Activated T-cell treated with anti-CD3 and anti-CD28 coated beads, Interleukin-2, amount 50 U/mL, for 24 hours (primary cell): ENCODE results near the gene MEF2A.
"Not testable (repeated sequence)": the region's sequence is repeated elsewhere in the genome, so short reads cannot be mapped to it uniquely, and the experiment has no call there.

ENCODE experiments used
- DNase-seq: peaks from one replicate; pipeline ENCODE4 v3.0.0-alpha.2; 2020
- H3K27ac Mint-ChIP-seq: 2 replicates; pipeline ENCODE4 v1.8.0; 2020; ENCODE audit warnings: mild to moderate bottlenecking, mixed read lengths
- H3K27me3 Mint-ChIP-seq: 2 replicates; pipeline ENCODE4 v1.8.0; 2020; ENCODE audit warnings: mixed read lengths
- H3K36me3 Mint-ChIP-seq: 2 replicates; pipeline ENCODE4 v1.8.0; 2020; ENCODE audit warnings: low read depth, mixed read lengths
- H3K4me1 Mint-ChIP-seq: 2 replicates; pipeline ENCODE4 v1.8.0; 2020; ENCODE audit warnings: low read depth, mixed read lengths
- H3K4me3 Mint-ChIP-seq: 2 replicates; pipeline ENCODE4 v1.8.0; 2020; ENCODE audit warnings: mild to moderate bottlenecking, moderate library complexity, mixed read lengths
- H3K9me3 Mint-ChIP-seq: 2 replicates; pipeline ENCODE4 v1.8.0; 2020; ENCODE audit warnings: mixed read lengths

The MEF2A gene

GRCh38 chr15:99722406-99722805 is 156.6 kb downstream of the MEF2A start:
- Mint-ChIP-seq H3K27me3 (no peaks in the 10 kb centered on the region), H3K4me3 (no peak overlapping the region), H3K4me1 (peaks cover 41% of the 10 kb centered on the region), H3K36me3 (peaks cover 1% of the 10 kb centered on the region), H3K27ac (no peak overlapping the region), H3K9me3 (no peaks in the 10 kb centered on the region)
- DNase-seq: no peak

DNA sequence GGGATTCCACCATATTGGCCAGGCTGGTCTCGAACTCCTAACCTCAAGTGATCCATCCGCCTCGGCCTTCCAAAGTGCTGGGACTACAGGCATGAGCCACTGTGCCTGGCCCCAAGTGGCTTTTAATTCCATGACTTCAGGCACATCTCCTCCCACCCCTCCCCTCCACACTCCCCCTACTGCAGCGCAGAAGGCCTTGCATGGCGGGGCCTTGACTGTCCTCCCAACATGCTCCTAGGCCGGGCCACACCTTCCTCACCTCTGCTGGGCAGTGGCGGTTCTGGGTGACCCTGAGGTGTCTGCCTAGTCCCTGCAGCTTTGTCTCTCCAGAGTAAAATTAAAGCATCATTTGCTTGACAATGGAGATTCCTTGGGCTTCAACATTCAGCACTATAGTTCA is 160.5 kb downstream of the MEF2A start:
- H3K4me1 Mint-ChIP-seq: peaks cover 9% of the 10 kb centered on the region
- DNase-seq: no peak
- H3K36me3 Mint-ChIP-seq: peaks cover 24% of the 10 kb centered on the region
- H3K27ac Mint-ChIP-seq: no peak overlapping the region
- no peaks in the 10 kb centered on the region for H3K9me3 Mint-ChIP-seq
- H3K4me3 Mint-ChIP-seq: no peak overlapping the region
- H3K27me3 Mint-ChIP-seq: no peaks in the 10 kb centered on the region

GRCh38 chr15:99727330-99727729 is 161.5 kb downstream of the MEF2A start:
- H3K4me3 Mint-ChIP-seq: no peak overlapping the region
- no peaks in the 10 kb centered on the region for H3K27me3 Mint-ChIP-seq
- peaks cover 24% of the 10 kb centered on the region for H3K36me3 Mint-ChIP-seq
- H3K4me1 Mint-ChIP-seq: peaks cover 14% of the 10 kb centered on the region
- H3K27ac Mint-ChIP-seq: no peak overlapping the region
- no peak for DNase-seq
- H3K9me3 Mint-ChIP-seq: no peaks in the 10 kb centered on the region

- H3K4me3 Mint-ChIP-seq: no peak overlapping the region
- no peaks in the 10 kb centered on the region for H3K9me3 Mint-ChIP-seq
- DNase-seq: no peak
- peaks cover 24% of the 10 kb centered on the region for H3K36me3 Mint-ChIP-seq
- no peaks in the 10 kb centered on the region for H3K27me3 Mint-ChIP-seq
- H3K27ac Mint-ChIP-seq: no peak overlapping the region
- H3K4me1 Mint-ChIP-seq: peaks cover 17% of the 10 kb centered on the region
Observed at GRCh38 chr15:99727733-99728132, 161.9 kb downstream of the MEF2A start.

GRCh38 chr15:99728916-99729315 is 163.1 kb downstream of the MEF2A start:
- Mint-ChIP-seq H3K4me3 (no peak overlapping the region), H3K27ac (no peak overlapping the region)

GRCh38 chr15:99729327-99729726 is 163.5 kb downstream of the MEF2A start:
- Mint-ChIP-seq H3K9me3 (no peaks in the 10 kb centered on the region), H3K36me3 (peaks cover 24% of the 10 kb centered on the region), H3K27ac (no peak overlapping the region), H3K27me3 (no peaks in the 10 kb centered on the region), H3K4me3 (no peak overlapping the region), H3K4me1 (peaks cover 23% of the 10 kb centered on the region)
- no peak for DNase-seq

More at GRCh38 chr15:99728916-99729315, 163.1 kb downstream of the MEF2A start:
- H3K9me3 Mint-ChIP-seq: no peaks in the 10 kb centered on the region
- H3K36me3 Mint-ChIP-seq: peaks cover 24% of the 10 kb centered on the region
- H3K27me3 Mint-ChIP-seq: no peaks in the 10 kb centered on the region
- peaks cover 22% of the 10 kb centered on the region for H3K4me1 Mint-ChIP-seq
- no peak for DNase-seq

DNA sequence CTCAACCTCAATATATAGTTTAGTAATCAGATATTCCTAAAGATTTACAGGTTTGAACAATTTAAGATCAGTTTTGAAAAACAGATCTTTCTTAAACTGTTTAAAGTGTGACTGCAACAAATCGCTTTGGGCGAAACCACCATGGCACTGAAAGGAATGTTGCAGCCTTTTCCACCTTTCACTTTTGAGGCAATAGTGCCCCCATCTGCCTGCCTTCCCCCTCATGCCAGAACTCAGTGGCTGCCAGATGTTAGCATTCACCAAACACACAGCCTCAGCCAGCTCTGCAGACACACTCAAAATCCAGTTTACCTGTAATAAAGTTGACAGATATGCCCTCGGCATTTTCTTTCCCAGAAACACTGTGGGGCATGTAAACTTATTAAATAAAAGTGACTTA is 164.1 kb downstream of the MEF2A start:
- no peak for DNase-seq
- no peaks in the 10 kb centered on the region for H3K27me3 Mint-ChIP-seq
- no peaks in the 10 kb centered on the region for H3K9me3 Mint-ChIP-seq
- peaks cover 24% of the 10 kb centered on the region for H3K36me3 Mint-ChIP-seq
- H3K4me3 Mint-ChIP-seq: no peak overlapping the region
- no peak overlapping the region for H3K27ac Mint-ChIP-seq
- peaks cover 27% of the 10 kb centered on the region for H3K4me1 Mint-ChIP-seq

DNA sequence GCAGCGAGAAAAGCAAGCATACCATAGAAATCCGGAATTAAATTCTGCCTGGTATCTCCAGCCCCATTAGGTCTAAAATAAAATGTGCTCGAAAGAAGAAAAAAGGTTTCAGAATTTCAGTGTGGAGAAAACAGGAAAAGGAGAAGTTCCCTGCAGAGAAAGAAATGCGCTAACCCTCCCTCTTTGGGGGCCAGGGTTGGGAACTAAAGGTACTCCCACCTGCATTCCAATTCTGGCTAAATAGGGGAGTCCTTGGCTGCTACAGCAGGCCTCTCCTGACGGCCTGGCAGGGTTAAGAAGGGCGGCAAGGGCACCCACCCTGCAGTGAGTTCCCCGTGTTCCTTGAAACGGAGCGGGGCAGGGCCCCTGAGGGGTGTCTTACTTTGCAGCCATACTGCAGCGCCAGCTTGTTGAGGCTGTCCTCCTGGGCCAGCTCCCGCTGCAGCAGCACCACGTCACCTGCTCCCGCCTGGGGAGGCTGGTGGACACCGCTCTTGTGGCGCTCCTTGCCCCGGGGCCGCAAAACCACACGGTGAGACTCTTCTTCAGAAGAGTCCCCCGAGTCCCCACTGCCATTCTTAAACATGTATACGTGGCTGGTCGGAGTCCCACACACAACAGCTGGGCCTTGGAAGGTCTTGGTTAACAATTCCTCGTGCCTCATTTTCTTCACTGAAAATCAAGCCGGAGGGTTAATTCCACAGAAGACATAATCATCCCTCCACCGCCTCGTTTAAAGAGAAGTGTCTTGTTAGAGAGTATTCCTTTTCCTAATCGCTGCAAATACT is 165.7 kb downstream of the MEF2A start:
- no peak for DNase-seq
- peaks cover 24% of the 10 kb centered on the region for H3K36me3 Mint-ChIP-seq
- H3K27me3 Mint-ChIP-seq: no peaks in the 10 kb centered on the region
- H3K4me3 Mint-ChIP-seq: peak overlapping the region; percentile 78
- H3K4me1 Mint-ChIP-seq: peaks cover 27% of the 10 kb centered on the region
- no peaks in the 10 kb centered on the region for H3K9me3 Mint-ChIP-seq
- H3K27ac Mint-ChIP-seq: no peak overlapping the region

DNA sequence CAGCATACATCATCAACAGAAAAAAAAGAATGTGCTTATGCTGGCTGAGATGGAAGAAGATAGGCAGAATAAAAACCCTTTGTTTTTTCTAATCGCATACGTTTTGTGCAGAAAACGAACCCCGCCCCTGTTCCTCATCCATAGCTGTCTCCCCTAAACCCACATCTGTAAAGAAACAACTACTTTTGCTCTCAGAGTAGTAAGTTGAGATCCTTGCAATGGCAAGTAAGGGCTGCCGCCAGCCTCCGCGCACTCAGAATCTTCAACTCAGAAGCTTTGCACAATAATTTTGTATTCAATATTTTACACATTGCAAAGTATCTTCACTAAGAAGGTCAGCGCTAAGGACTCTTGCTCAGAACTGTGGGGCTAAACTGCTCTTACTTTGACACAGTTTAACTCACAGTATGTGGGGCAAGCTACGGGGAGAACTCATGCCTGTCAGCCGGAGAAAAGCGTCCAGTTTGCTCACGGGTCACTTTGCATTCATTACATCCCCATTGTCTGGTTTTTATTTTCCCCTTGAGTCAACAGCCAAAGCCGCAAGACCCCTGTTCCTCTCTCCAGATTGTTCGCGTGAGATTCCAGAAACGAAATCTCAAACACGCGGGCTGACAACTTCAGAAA is 166.5 kb downstream of the MEF2A start:
- H3K4me3 Mint-ChIP-seq: peak overlapping the region; percentile 78
- no peaks in the 10 kb centered on the region for H3K27me3 Mint-ChIP-seq
- no peaks in the 10 kb centered on the region for H3K9me3 Mint-ChIP-seq
- DNase-seq: no peak
- H3K27ac Mint-ChIP-seq: peak overlapping the region; percentile 68
- H3K4me1 Mint-ChIP-seq: peaks cover 27% of the 10 kb centered on the region
- H3K36me3 Mint-ChIP-seq: peaks cover 24% of the 10 kb centered on the region

GRCh38 chr15:99732751-99733267 is 167.0 kb downstream of the MEF2A start:
- Mint-ChIP-seq H3K4me3 (peak overlapping the region; percentile 78), H3K36me3 (peaks cover 21% of the 10 kb centered on the region), H3K27ac (peak overlapping the region; percentile 68), H3K27me3 (no peaks in the 10 kb centered on the region), H3K9me3 (no peaks in the 10 kb centered on the region), H3K4me1 (peaks cover 27% of the 10 kb centered on the region)
- DNase-seq: no peak

GRCh38 chr15:99733268-99734039 is 167.7 kb downstream of the MEF2A start, which contains the start of gene LYSMD4:
Gene LYSMD4 (minus strand): TSS chr15:99733437. CDS start chr15:99731999, 1,438 bp downstream.
- H3K4me3 Mint-ChIP-seq: peak within 1 kb of the TSS; percentile 78
- H3K27me3 Mint-ChIP-seq: no peaks in the 10 kb centered on the region
- peaks cover 14% of the 10 kb centered on the region for H3K36me3 Mint-ChIP-seq
- peaks cover 27% of the 10 kb centered on the region for H3K4me1 Mint-ChIP-seq
- H3K27ac Mint-ChIP-seq: peak within 1 kb of the TSS; percentile 92
- no peaks in the 10 kb centered on the region for H3K9me3 Mint-ChIP-seq
- peak; percentile 98 for DNase-seq

GRCh38 chr15:99734040-99734291 is 168.2 kb downstream of the MEF2A start:
- not testable (repeated sequence) for H3K27me3 Mint-ChIP-seq, H3K36me3 Mint-ChIP-seq, H3K9me3 Mint-ChIP-seq, DNase-seq
- H3K4me3 Mint-ChIP-seq: peak overlapping the region; percentile 78
- H3K27ac Mint-ChIP-seq: peak overlapping the region; percentile 92
- peaks cover 27% of the 10 kb centered on the region for H3K4me1 Mint-ChIP-seq

- H3K27me3 Mint-ChIP-seq: no peaks in the 10 kb centered on the region
- H3K4me3 Mint-ChIP-seq: no peak overlapping the region
- H3K4me1 Mint-ChIP-seq: peaks cover 27% of the 10 kb centered on the region
- H3K27ac Mint-ChIP-seq: no peak overlapping the region
- H3K36me3 Mint-ChIP-seq: peaks cover 3% of the 10 kb centered on the region
- no peaks in the 10 kb centered on the region for H3K9me3 Mint-ChIP-seq
- DNase-seq: no peak
Observed at GRCh38 chr15:99734575-99734974, 168.8 kb downstream of the MEF2A start.

GRCh38 chr15:99735868-99736267 is 170.1 kb downstream of the MEF2A start:
- H3K27ac Mint-ChIP-seq: no peak overlapping the region

More at GRCh38 chr15:99735868-99736267, 170.1 kb downstream of the MEF2A start:
- no peaks in the 10 kb centered on the region for H3K9me3 Mint-ChIP-seq
- peaks cover 24% of the 10 kb centered on the region for H3K4me1 Mint-ChIP-seq
- DNase-seq: no peak
- H3K4me3 Mint-ChIP-seq: no peak overlapping the region
- H3K36me3 Mint-ChIP-seq: no peaks in the 10 kb centered on the region
- H3K27me3 Mint-ChIP-seq: no peaks in the 10 kb centered on the region
